ENCODE results near the gene GAB4. TPM values are rescaled to one million over a fixed set of nuclear protein-coding genes. Genes with fewer than 3 reads are reported as not detected.
"Not testable (repeated sequence)": the region's sequence is repeated elsewhere in the genome, so short reads cannot be mapped to it uniquely, and the experiment has no call there.

The GAB4 gene
- total RNA-seq, 1 donor, result 0.21 TPM

- Histone ChIP-seq H3K4me1 (ENCODE audit: insufficient read depth, low read length) (no peaks in the 10 kb centered on the region), H3K27me3 (ENCODE audit: insufficient read depth, low read length) (no peaks in the 10 kb centered on the region), H3K9me3 (ENCODE audit: low read depth, low read length) (no peaks in the 10 kb centered on the region), H3K4me3 (ENCODE audit: low read length) (no peak overlapping the region)
Measured at GRCh38 chr22:16955678-16956210, 52.3 kb downstream of the GAB4 start.

- no peaks in the 10 kb centered on the region for H3K4me1 ChIP-seq (ENCODE audit: insufficient read depth, low read length)
- no peaks in the 10 kb centered on the region for H3K27me3 ChIP-seq (ENCODE audit: insufficient read depth, low read length)
- H3K4me3 ChIP-seq (ENCODE audit: low read length), result no peak overlapping the region
- no peaks in the 10 kb centered on the region for H3K9me3 ChIP-seq (ENCODE audit: low read depth, low read length)
Measured at GRCh38 chr22:16955081-16955480, 52.9 kb downstream of the GAB4 start.

GRCh38 chr22:16954060-16954403, 54.0 kb downstream of the GAB4 start:
- H3K4me3 ChIP-seq (ENCODE audit: low read length), result no peak overlapping the region

GRCh38 chr22:16953206-16954059, 54.6 kb downstream of the GAB4 start:
- H3K4me1 ChIP-seq (ENCODE audit: insufficient read depth, low read length), result no peaks in the 10 kb centered on the region
- no peak overlapping the region for H3K4me3 ChIP-seq (ENCODE audit: low read length)
- no peaks in the 10 kb centered on the region for H3K9me3 ChIP-seq (ENCODE audit: low read depth, low read length)
- no peaks in the 10 kb centered on the region for H3K27me3 ChIP-seq (ENCODE audit: insufficient read depth, low read length)

More at GRCh38 chr22:16954060-16954403, 54.0 kb downstream of the GAB4 start:
- Histone ChIP-seq H3K27me3 (ENCODE audit: insufficient read depth, low read length) (no peaks in the 10 kb centered on the region), H3K9me3 (ENCODE audit: low read depth, low read length) (no peaks in the 10 kb centered on the region), H3K4me1 (ENCODE audit: insufficient read depth, low read length) (no peaks in the 10 kb centered on the region)

- Histone ChIP-seq H3K27me3 (ENCODE audit: insufficient read depth, low read length) (no peaks in the 10 kb centered on the region), H3K9me3 (ENCODE audit: low read depth, low read length) (no peaks in the 10 kb centered on the region), H3K4me3 (ENCODE audit: low read length) (no peak overlapping the region), H3K4me1 (ENCODE audit: insufficient read depth, low read length) (no peaks in the 10 kb centered on the region)
Measured at GRCh38 chr22:16949561-16949960, 58.5 kb downstream of the GAB4 start.

- no peak overlapping the region for H3K4me3 ChIP-seq (ENCODE audit: low read length)
- H3K27me3 ChIP-seq (ENCODE audit: insufficient read depth, low read length), result no peaks in the 10 kb centered on the region
- H3K4me1 ChIP-seq (ENCODE audit: insufficient read depth, low read length), result no peaks in the 10 kb centered on the region
- no peaks in the 10 kb centered on the region for H3K9me3 ChIP-seq (ENCODE audit: low read depth, low read length)
Measured at GRCh38 chr22:16937811-16938210, 70.2 kb downstream of the GAB4 start.

GRCh38 chr22:16937209-16937608, 70.8 kb downstream of the GAB4 start:
- not testable (repeated sequence) for H3K27me3 ChIP-seq (ENCODE audit: insufficient read depth, low read length)

DNA sequence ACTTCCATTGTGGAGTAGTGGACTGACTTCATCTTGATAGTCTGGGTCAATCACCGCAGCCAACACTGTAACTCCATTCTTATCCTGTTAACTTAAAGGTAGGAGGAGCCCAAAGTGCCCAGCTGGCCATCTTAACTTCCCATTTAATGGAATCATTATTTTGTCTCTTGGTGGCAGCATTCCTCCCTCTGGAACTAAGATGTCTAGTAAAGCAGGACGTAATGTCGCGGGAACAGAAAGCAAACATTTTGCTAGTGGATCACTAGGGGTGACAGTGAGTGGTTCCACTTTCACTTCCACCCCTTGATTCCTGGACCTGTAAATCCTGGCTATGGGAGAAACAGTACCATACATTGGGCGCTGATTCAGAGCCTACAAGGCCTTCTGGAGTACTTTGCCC, 71.4 kb downstream of the GAB4 start:
- no peak overlapping the region for H3K4me3 ChIP-seq (ENCODE audit: low read length)
- no peaks in the 10 kb centered on the region for H3K4me1 ChIP-seq (ENCODE audit: insufficient read depth, low read length)
- no peaks in the 10 kb centered on the region for H3K9me3 ChIP-seq (ENCODE audit: low read depth, low read length)
- H3K27me3 ChIP-seq (ENCODE audit: insufficient read depth, low read length), result no peaks in the 10 kb centered on the region

More at GRCh38 chr22:16937209-16937608, 70.8 kb downstream of the GAB4 start:
- not testable (repeated sequence) for H3K9me3 ChIP-seq (ENCODE audit: low read depth, low read length); H3K4me3 ChIP-seq (ENCODE audit: low read length); H3K4me1 ChIP-seq (ENCODE audit: insufficient read depth, low read length)

DNA sequence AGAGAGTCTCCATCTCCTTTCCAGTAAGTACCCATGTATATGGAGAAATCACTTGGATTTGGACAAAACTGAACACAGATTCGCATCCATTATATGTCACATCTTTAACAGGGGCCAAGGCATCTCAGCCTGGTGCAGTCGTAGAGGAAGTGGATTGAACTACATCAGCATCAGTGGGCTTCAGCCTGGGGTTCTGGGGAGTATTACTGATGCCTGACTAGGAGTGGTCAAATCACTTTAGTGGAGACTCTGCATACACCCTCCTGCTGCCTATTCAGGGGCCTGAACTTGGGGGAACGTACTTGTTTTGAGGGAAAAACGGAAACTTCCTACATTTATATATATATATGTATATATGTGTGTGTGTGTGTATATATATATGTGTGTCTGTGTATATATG, 72.8 kb downstream of the GAB4 start:
- Histone ChIP-seq H3K9me3 (ENCODE audit: low read depth, low read length) (no peaks in the 10 kb centered on the region), H3K4me3 (ENCODE audit: low read length) (no peak overlapping the region), H3K4me1 (ENCODE audit: insufficient read depth, low read length) (no peaks in the 10 kb centered on the region), H3K27me3 (ENCODE audit: insufficient read depth, low read length) (no peaks in the 10 kb centered on the region)

GRCh38 chr22:16933291-16934282, 74.4 kb downstream of the GAB4 start:
- no peak overlapping the region for H3K4me3 ChIP-seq (ENCODE audit: low read length)
- H3K9me3 ChIP-seq (ENCODE audit: low read depth, low read length), result no peaks in the 10 kb centered on the region
- no peaks in the 10 kb centered on the region for H3K4me1 ChIP-seq (ENCODE audit: insufficient read depth, low read length)
- no peaks in the 10 kb centered on the region for H3K27me3 ChIP-seq (ENCODE audit: insufficient read depth, low read length)

DNA sequence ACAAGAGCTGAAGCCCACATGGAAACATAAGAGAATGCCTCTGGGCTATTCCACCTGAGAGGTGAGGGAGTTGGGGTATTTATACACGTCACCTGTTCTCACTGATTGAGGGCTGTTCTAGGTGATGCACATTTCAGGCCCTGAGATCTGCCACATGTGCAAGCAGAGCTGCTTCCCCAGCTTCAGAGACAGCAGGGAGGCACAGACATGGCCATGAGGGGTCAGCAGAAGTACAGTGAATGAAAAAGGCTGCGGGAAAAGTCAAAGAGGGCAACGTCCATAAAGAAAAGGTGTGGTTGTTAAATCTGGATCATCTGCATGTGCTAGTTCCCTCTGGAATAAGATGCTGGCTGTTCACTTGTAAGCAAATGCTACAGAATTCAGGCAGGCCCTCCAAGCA, 75.4 kb downstream of the GAB4 start:
- Histone ChIP-seq H3K4me1 (ENCODE audit: insufficient read depth, low read length) (no peaks in the 10 kb centered on the region), H3K9me3 (ENCODE audit: low read depth, low read length) (no peaks in the 10 kb centered on the region), H3K27me3 (ENCODE audit: insufficient read depth, low read length) (no peaks in the 10 kb centered on the region), H3K4me3 (ENCODE audit: low read length) (no peak overlapping the region)

- Histone ChIP-seq H3K27me3 (ENCODE audit: insufficient read depth, low read length) (no peaks in the 10 kb centered on the region), H3K4me1 (ENCODE audit: insufficient read depth, low read length) (no peaks in the 10 kb centered on the region), H3K4me3 (ENCODE audit: low read length) (no peak overlapping the region), H3K9me3 (ENCODE audit: low read depth, low read length) (no peaks in the 10 kb centered on the region)
Measured at GRCh38 chr22:16925407-16925966, 82.5 kb downstream of the GAB4 start.

DNA sequence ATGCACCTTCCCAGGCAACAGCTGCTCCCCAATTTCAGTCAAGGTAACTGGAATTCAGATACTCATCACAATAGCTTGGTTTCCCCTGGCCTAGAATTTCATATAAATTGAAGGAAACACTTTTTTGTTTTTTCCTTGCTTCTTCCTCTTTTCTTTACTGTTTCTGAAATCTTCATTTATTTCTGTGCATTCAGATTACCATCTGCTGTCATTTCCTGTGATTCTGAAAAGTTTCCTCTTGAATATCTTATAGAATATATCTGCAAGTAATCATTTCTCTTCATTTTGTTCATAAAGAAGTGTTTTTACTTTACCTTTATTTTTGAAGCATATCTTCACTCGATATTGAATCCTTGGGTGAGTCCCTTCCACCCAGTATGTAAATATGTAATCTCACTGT, 85.3 kb downstream of the GAB4 start:
- no peaks in the 10 kb centered on the region for H3K4me1 ChIP-seq (ENCODE audit: insufficient read depth, low read length)
- no peaks in the 10 kb centered on the region for H3K27me3 ChIP-seq (ENCODE audit: insufficient read depth, low read length)
- no peaks in the 10 kb centered on the region for H3K9me3 ChIP-seq (ENCODE audit: low read depth, low read length)
- H3K4me3 ChIP-seq (ENCODE audit: low read length), result no peak overlapping the region

DNA sequence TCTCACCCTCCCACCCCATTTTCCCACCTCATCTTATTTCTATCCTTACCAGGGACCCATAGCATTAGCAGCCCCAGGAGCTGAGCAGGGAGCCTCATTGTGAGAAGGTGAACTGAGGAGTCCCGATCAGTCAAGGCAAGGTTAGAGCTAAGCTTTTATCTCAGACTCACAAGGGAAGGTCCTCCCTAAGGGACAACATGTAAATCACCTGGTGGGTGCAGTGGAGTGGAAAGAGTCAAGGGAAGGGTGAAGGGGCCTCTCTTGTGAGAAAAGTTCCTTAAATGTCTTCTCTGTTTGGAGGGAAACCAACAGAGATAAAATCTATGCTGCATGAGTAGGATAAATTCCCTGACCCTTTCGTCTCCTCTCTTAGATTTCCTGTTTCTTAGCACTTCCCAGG, 85.9 kb downstream of the GAB4 start:
- H3K4me3 ChIP-seq (ENCODE audit: low read length), result no peak overlapping the region
- no peaks in the 10 kb centered on the region for H3K9me3 ChIP-seq (ENCODE audit: low read depth, low read length)
- no peaks in the 10 kb centered on the region for H3K4me1 ChIP-seq (ENCODE audit: insufficient read depth, low read length)
- H3K27me3 ChIP-seq (ENCODE audit: insufficient read depth, low read length), result no peaks in the 10 kb centered on the region
